CD8-positive, alpha-beta memory T cell (primary cell): ENCODE results near the gene IFT74. TPM values are rescaled to one million over a fixed set of nuclear protein-coding genes. Genes with fewer than 3 reads are reported as not detected.

Experiments
- CTCF ChIA-PET: fragments of 350-600 bp; sonication (Branson Sonifier 250); formaldehyde crosslinking; loops from one replicate; lab custom pipeline; 2021; ENCODE audit warnings: antibody characterized with exemption; lab: Charles Lee
- POLR2A ChIA-PET: fragments of 350-600 bp; sonication (Branson Sonifier 250); formaldehyde crosslinking; loops from one replicate; lab custom pipeline; 2021; ENCODE audit warnings: antibody characterized with exemption; lab: Charles Lee
- DNase-seq, 5 donors: peaks; one replicate each; pipeline versions ENCODE4 v3.0.0 to v3.0.0-alpha.2; 2020 to 2022; ENCODE audit warnings: mixed read lengths in 1 of 5
- H3K27ac ChIP-seq: one replicate; pipeline ENCODE4 v1.7.0; 2013; ENCODE audit warnings: low read depth, mild to moderate bottlenecking, low read length, moderate library complexity
- H3K27me3 ChIP-seq: 2 replicates; pipeline ENCODE4 v1.7.0; 2013; ENCODE audit warnings: low read length, mild to moderate bottlenecking; ENCODE audit not compliant: insufficient read depth, poor library complexity, severe bottlenecking
- H3K36me3 ChIP-seq: 2 replicates; pipeline ENCODE4 v1.7.0; 2013; ENCODE audit warnings: mild to moderate bottlenecking, low read length, moderate library complexity; ENCODE audit not compliant: insufficient read depth
- H3K4me1 ChIP-seq: 2 replicates; pipeline ENCODE4 v1.7.0; 2013; ENCODE audit warnings: mild to moderate bottlenecking, low read length, moderate library complexity; ENCODE audit not compliant: insufficient read depth
- H3K4me3 ChIP-seq: 2 replicates; pipeline ENCODE4 v1.7.0; 2013; ENCODE audit warnings: mild to moderate bottlenecking, low read length
- H3K9me3 ChIP-seq: 2 replicates; pipeline ENCODE4 v1.7.0; 2013; ENCODE audit warnings: mild to moderate bottlenecking, low read length
- H3K27ac Mint-ChIP-seq, 8 donors: one replicate each; pipeline ENCODE4 v1.8.0; 2020 to 2021; ENCODE audit warnings: mixed read lengths in 8 of 8, mild to moderate bottlenecking in 6 of 8, inconsistent platforms in 3 of 8, moderate library complexity in 3 of 8
- H3K27me3 Mint-ChIP-seq, 2 donors: one replicate each; pipeline ENCODE4 v1.8.0; 2020 to 2021; ENCODE audit warnings: mixed read lengths in 2 of 2, mild to moderate bottlenecking in 1 of 2, moderate library complexity in 1 of 2
- H3K36me3 Mint-ChIP-seq, 3 donors: one replicate each; pipeline ENCODE4 v1.8.0; 2020 to 2021; ENCODE audit warnings: mixed read lengths in 3 of 3, inconsistent platforms in 1 of 3, mild to moderate bottlenecking in 1 of 3
- H3K4me1 Mint-ChIP-seq, 3 donors: one replicate each; pipeline ENCODE4 v1.8.0; 2020 to 2021; ENCODE audit warnings: mixed read lengths in 3 of 3, inconsistent platforms in 1 of 3, mild to moderate bottlenecking in 1 of 3
- H3K4me3 Mint-ChIP-seq, 7 donors: one replicate each; pipeline ENCODE4 v1.8.0; 2020 to 2021; ENCODE audit warnings: mixed read lengths in 7 of 7, mild to moderate bottlenecking in 6 of 7, moderate library complexity in 4 of 7, inconsistent platforms in 2 of 7
- H3K9me3 Mint-ChIP-seq, 5 donors: one replicate each; pipeline ENCODE4 v1.8.0; 2020 to 2022; ENCODE audit warnings: mixed read lengths in 5 of 5, mild to moderate bottlenecking in 3 of 5, moderate library complexity in 2 of 5, inconsistent platforms in 1 of 5
- polyA plus RNA-seq: library from polyadenylated mRNA; unstranded; fragments of 300-500 nt; fragmentation: Illumina TruSeq; gene quantifications from one replicate; pipeline ENCODE4 v1.2.3, GENCODE V29; 2021
- total RNA-seq, 2 experiments: library from RNA; stranded (reverse); gene quantifications; one replicate each; pipeline ENCODE4 v1.2.3, GENCODE V29; 2021

The IFT74 gene
- total and polyA plus RNA-seq, 3 experiments from 2014 or later, result 7.5 to 10.4 (median 10.4) TPM

DNA sequence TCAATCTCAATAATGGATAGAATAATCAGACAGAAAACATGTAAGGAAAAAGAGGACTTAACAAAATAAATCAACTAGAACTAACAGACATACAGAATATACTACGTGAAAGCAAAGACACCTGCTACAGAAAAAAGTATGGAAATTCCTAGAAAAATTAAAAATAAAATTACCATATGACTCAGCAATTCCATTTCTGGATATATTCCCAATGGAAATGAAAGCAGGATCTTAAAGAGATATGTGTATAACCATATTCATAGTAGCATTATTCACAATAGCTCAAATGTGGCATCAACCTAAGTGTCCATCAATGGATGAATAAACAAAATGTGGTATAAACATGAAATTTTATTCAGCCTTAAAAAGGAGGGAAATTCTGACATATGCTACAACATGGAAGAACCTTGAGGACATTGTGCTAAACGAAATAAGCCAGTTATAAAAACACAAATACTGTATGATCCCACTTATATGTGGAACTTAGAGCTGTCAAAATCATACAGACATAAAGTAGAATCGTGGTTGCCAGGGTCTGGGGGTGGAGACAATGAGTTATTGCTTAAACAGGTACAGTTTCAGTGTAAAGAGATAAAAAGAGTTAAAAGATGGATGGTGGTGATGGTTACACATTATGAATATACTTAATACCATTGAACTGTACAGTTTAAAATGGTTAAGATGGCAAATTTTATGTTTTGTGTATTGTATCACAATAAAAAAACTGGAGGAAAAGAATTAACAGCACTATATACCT lies 16.1 kb upstream of the IFT74 start:
- Histone ChIP-seq H3K9me3 (no peaks in the 10 kb centered on the region), H3K4me3 (no peak overlapping the region), H3K4me1 (peaks cover 21% of the 10 kb centered on the region), H3K27ac (no peak overlapping the region), H3K27me3 (no peaks in the 10 kb centered on the region), H3K36me3 (no peaks in the 10 kb centered on the region)
- no peak for DNase-seq
- POLR2A ChIA-PET, result no interaction called here
- Mint-ChIP-seq H3K36me3 (peaks cover 11 to 18% (median 17%) of the 10 kb centered on the region in 3 donors), H3K27me3 (no peaks in the 10 kb centered on the region), H3K4me1 (peaks cover 72 to 95% (median 91%) of the 10 kb centered on the region in 3 donors), H3K9me3 (peaks cover 4 to 10% (median 9%) of the 10 kb centered on the region in 5 donors), H3K27ac (peak overlapping the region; percentile 4 to 80 (median 64)), H3K4me3 (peak overlapping the region in 6 of 7 donors; percentile 4 to 52 (median 10))
- CTCF ChIA-PET, result no interaction called here

DNA sequence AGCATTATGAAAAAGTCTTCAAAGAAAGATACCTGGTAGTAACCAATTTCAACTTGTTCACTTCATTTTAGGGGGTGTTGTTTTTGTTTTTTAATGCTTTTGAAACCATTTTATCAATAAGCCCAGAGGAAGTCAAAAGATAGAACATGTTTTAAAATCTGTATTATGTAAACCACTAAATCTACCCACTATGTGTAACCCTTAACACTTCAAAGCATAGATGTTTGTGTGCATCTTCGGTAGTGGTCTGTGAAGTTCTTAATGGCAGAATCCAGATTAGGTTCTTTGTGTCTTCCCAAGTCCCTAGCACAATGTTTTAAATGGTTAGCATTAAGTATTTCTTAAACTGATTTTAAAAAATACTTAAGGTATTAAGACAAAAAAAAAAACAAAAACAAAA lies 15.4 kb upstream of the IFT74 start:
- Mint-ChIP-seq H3K36me3 (peaks cover 11 to 18% (median 17%) of the 10 kb centered on the region in 3 donors), H3K27me3 (no peaks in the 10 kb centered on the region), H3K27ac (peak overlapping the region; percentile 4 to 80 (median 64)), H3K4me1 (peaks cover 73 to 95% (median 91%) of the 10 kb centered on the region in 3 donors), H3K4me3 (peak overlapping the region in 6 of 7 donors; percentile 6 to 52 (median 18)), H3K9me3 (peaks cover 4 to 10% (median 9%) of the 10 kb centered on the region in 5 donors)
- POLR2A ChIA-PET, result no interaction called here
- no peak overlapping the region for H3K27ac ChIP-seq
- H3K36me3 ChIP-seq, result no peaks in the 10 kb centered on the region
- no peaks in the 10 kb centered on the region for H3K27me3 ChIP-seq
- CTCF ChIA-PET, result no interaction called here
- no peak for DNase-seq
- H3K9me3 ChIP-seq, result no peaks in the 10 kb centered on the region
- peaks cover 27% of the 10 kb centered on the region for H3K4me1 ChIP-seq
- no peak overlapping the region for H3K4me3 ChIP-seq

DNA sequence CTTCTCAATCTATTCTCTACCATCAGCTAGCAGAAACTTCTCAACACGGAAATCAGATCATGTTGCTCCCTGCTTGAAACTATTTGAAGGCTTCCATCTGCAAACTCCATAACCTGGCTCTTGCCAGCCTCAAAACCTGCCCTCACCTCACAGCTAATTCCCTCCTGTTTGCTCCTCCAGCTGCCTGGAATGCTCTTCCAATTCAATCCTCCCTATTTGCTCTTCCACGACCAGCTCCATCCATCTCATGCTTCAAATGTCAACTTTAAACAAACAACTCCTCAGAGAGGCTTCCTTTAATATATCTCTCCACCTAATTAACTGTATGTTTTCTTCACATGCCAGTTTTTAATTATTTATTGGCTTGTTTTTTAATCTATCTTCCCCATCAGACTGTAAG lies 10.6 kb upstream of the IFT74 start:
- peak overlapping the region; percentile 97 to 100 (median 100) for H3K27ac Mint-ChIP-seq
- DNase-seq, result no peak
- POLR2A ChIA-PET, result interaction anchor here (0.6 kb wide), 1 partner anchor 53 kb away, joined by 3 read pairs; no protein-coding TSS in a partner anchor
- peaks cover 1 to 8% of the 10 kb centered on the region in 2 donors for H3K27me3 Mint-ChIP-seq
- Histone ChIP-seq H3K36me3 (no peaks in the 10 kb centered on the region), H3K4me3 (peak overlapping the region; percentile 83), H3K27ac (no peak overlapping the region), H3K9me3 (no peaks in the 10 kb centered on the region), H3K4me1 (peaks cover 34% of the 10 kb centered on the region), H3K27me3 (no peaks in the 10 kb centered on the region)
- H3K4me3 Mint-ChIP-seq, result peak overlapping the region; percentile 93 to 99 (median 95)
- H3K9me3 Mint-ChIP-seq, result no peaks in the 10 kb centered on the region
- H3K36me3 Mint-ChIP-seq, result peaks cover 0 to 16% (median 3%) of the 10 kb centered on the region in 3 donors
- CTCF ChIA-PET, result interaction anchor here (0.9 kb wide), 1 partner anchor 11 kb away, joined by 3 read pairs; the partner anchor contains the start of gene IFT74
- H3K4me1 Mint-ChIP-seq, result peaks cover 57 to 72% (median 72%) of the 10 kb centered on the region in 3 donors

DNA sequence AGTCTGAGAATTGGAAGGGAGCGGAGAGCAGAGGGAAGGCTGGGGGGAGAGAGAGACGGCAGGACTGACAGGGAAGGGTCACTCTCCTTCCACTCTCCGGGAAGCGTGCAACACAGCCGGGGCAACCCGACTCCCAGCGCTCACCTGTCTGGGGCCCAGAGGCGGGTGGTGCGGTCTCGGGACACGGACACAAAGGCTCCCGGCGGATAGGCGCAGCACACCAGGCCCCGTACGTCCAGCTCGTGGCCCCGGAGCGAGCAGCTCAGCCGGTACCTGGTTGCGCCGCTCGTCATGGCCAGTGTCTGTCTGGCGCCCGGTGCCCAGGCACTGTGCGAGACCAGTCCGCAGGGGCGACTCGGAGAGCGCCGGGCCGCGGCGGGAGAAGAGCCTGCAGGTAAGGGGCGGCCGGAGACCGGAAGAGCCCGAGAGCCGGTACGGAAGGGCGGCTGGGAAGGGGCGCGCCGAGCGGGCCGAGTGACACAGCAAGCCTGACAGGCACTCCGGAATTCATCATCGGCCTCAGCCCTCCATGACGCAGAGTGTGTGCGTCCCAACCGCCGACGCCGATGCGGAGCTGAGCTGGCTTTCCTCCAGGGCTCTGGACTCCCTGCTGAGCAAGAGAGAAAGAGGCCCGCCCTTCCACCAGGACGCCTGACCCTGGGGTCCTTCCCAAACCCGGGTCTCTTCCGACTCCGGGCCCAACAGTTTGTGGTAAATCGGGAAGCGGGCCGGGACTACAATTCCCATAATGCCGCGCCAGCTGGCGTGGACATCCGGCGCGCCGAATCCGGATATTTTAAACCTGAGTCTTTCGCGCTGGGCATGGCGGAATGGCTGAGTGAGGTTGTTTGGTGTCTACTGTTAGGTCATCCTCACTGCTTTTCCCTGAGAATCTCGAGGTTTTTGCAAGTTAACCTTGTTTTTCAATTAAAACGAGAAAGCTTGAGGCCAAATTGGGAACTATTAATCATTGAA lies 9.2 kb upstream of the IFT74 start, which contains the start of gene PLAA:
Gene PLAA (minus strand): TSS at position 490 of the 975 bp plus-strand sequence. CDS start 197 bp downstream, at position 293.
- Histone ChIP-seq H3K4me1 (peaks cover 34% of the 10 kb centered on the region), H3K27me3 (no peaks in the 10 kb centered on the region), H3K27ac (peak within 1 kb of the TSS; percentile 93), H3K9me3 (no peaks in the 10 kb centered on the region), H3K4me3 (peak within 1 kb of the TSS; percentile 83), H3K36me3 (no peaks in the 10 kb centered on the region)
- peak; percentile 76 to 91 (median 90) for DNase-seq
- Mint-ChIP-seq H3K27me3 (peaks cover 1 to 10% of the 10 kb centered on the region in 2 donors), H3K4me3 (peak within 1 kb of the TSS; percentile 93 to 99 (median 95)), H3K9me3 (no peaks in the 10 kb centered on the region), H3K36me3 (peaks cover 0 to 14% (median 3%) of the 10 kb centered on the region in 3 donors), H3K27ac (peak within 1 kb of the TSS; percentile 97 to 100 (median 100)), H3K4me1 (peaks cover 42 to 58% (median 57%) of the 10 kb centered on the region in 3 donors)
- ChIA-PET POLR2A (interaction anchor here (1.0 to 1.8 kb wide), 4 partner anchors 9 to 626 kb away, joined by 3 to 11 read pairs (median 7); partner anchors contain the start of genes C9orf72, CAAP1 and IFT74), CTCF (interaction anchor here (1.4 to 1.7 kb wide), 2 partner anchors 9 to 55 kb away, joined by 5 to 10 read pairs; partner anchors contain the start of genes CAAP1 and IFT74)

- no peak for DNase-seq
- ChIA-PET CTCF (interaction anchor here (1.4 to 1.7 kb wide), 2 partner anchors 9 to 56 kb away, joined by 5 to 10 read pairs; partner anchors contain the start of genes CAAP1 and IFT74), POLR2A (interaction anchor here (1.0 to 1.8 kb wide), 4 partner anchors 8 to 626 kb away, joined by 3 to 11 read pairs (median 7); partner anchors contain the start of genes C9orf72, CAAP1 and IFT74)
- no peaks in the 10 kb centered on the region for H3K27me3 ChIP-seq
- H3K27me3 Mint-ChIP-seq, result peaks cover 1 to 10% of the 10 kb centered on the region in 2 donors
- H3K4me1 Mint-ChIP-seq, result peaks cover 38 to 52% (median 51%) of the 10 kb centered on the region in 3 donors
- H3K9me3 Mint-ChIP-seq, result no peaks in the 10 kb centered on the region
- H3K4me1 ChIP-seq, result peaks cover 34% of the 10 kb centered on the region
- no peaks in the 10 kb centered on the region for H3K9me3 ChIP-seq
- H3K4me3 ChIP-seq, result peak overlapping the region; percentile 83
- peak overlapping the region; percentile 97 to 100 (median 100) for H3K27ac Mint-ChIP-seq
- H3K4me3 Mint-ChIP-seq, result peak overlapping the region; percentile 93 to 99 (median 95)
- no peaks in the 10 kb centered on the region for H3K36me3 ChIP-seq
- H3K27ac ChIP-seq, result peak overlapping the region; percentile 93
- peaks cover 0 to 14% (median 0%) of the 10 kb centered on the region in 3 donors for H3K36me3 Mint-ChIP-seq
Measured at GRCh38 chr9:26947736-26948135, 8.5 kb upstream of the IFT74 start.

DNA sequence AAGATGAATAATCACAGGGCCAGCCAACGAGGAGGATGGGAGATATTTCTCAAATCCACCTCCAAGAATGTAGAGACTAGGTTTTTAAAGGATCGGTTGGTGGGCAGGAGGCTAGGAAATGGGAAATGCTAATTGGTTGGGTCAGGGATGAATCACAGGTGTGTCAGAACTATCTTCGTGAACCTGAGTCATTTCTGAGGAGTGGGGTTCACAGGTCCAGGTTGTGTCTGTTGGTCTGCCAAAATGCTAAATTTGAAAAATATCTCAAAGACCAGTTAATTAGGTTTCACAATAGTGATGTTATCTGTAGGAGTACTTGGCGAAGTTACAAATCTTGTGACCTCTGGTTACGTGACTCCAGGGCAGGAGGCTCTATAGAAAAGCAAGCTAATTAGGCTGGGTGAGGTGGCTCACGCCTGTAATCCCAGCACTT lies 6.6 kb upstream of the IFT74 start:
- Mint-ChIP-seq H3K4me1 (peaks cover 27 to 42% (median 41%) of the 10 kb centered on the region in 3 donors), H3K9me3 (no peaks in the 10 kb centered on the region), H3K27ac (peak overlapping the region in 1 of 8 donors; percentile 23), H3K36me3 (peaks cover 0 to 10% (median 0%) of the 10 kb centered on the region in 3 donors), H3K4me3 (peak overlapping the region in 1 of 7 donors; percentile 43), H3K27me3 (peaks cover 1 to 10% of the 10 kb centered on the region in 2 donors)
- no peak for DNase-seq
- no peaks in the 10 kb centered on the region for H3K9me3 ChIP-seq
- no peaks in the 10 kb centered on the region for H3K27me3 ChIP-seq
- H3K27ac ChIP-seq, result no peak overlapping the region
- no peaks in the 10 kb centered on the region for H3K36me3 ChIP-seq
- peaks cover 24% of the 10 kb centered on the region for H3K4me1 ChIP-seq
- ChIA-PET CTCF (no interaction called here), POLR2A (no interaction called here)
- H3K4me3 ChIP-seq, result no peak overlapping the region

- CTCF ChIA-PET, result interaction anchor here (1.4 kb wide), 1 partner anchor 58 kb away, joined by 3 read pairs; no protein-coding TSS in a partner anchor
- H3K4me1 Mint-ChIP-seq, result peaks cover 27 to 41% (median 39%) of the 10 kb centered on the region in 3 donors
- H3K27me3 Mint-ChIP-seq, result peaks cover 1 to 10% of the 10 kb centered on the region in 2 donors
- Histone ChIP-seq H3K27ac (no peak overlapping the region), H3K36me3 (no peaks in the 10 kb centered on the region), H3K9me3 (no peaks in the 10 kb centered on the region), H3K4me3 (no peak overlapping the region), H3K27me3 (no peaks in the 10 kb centered on the region), H3K4me1 (peaks cover 21% of the 10 kb centered on the region)
- POLR2A ChIA-PET, result no interaction called here
- no peak overlapping the region for H3K27ac Mint-ChIP-seq
- no peaks in the 10 kb centered on the region for H3K9me3 Mint-ChIP-seq
- H3K36me3 Mint-ChIP-seq, result peaks cover 0 to 10% (median 0%) of the 10 kb centered on the region in 3 donors
- DNase-seq, result no peak
- H3K4me3 Mint-ChIP-seq, result peak overlapping the region in 1 of 7 donors; percentile 60
Measured at GRCh38 chr9:26950521-26950920, 5.7 kb upstream of the IFT74 start.
